Activated CD8-positive, alpha-beta T cell treated with anti-CD3 and anti-CD28 coated beads, Interleukin-2, amount 10 ng/mL, durations not matched to agents 7 days and 5 days (primary cell): ENCODE measurements around the gene CPNE4. TPM values are rescaled to one million over a fixed set of nuclear protein-coding genes. Genes with fewer than 3 reads are reported as not detected.

ENCODE experiments used
- ATAC-seq: fragments of 150-1000 bp; cut with Tn5 transposase; one replicate; pipeline ENCODE4 v1.10.0; 2021; ENCODE audit warnings: moderate library complexity
- CTCF ChIA-PET: fragments of 350-600 bp; sonication (Branson Sonifier 250); formaldehyde crosslinking; loops from one replicate; lab custom pipeline; 2021; ENCODE audit warnings: antibody characterized with exemption; lab: Charles Lee
- POLR2A ChIA-PET: fragments of 350-600 bp; sonication (Branson Sonifier 250); formaldehyde crosslinking; loops from one replicate; lab custom pipeline; 2021; ENCODE audit warnings: antibody characterized with exemption; lab: Charles Lee
- DNase-seq: peaks from one replicate; pipeline ENCODE4 v3.0.0-alpha.2; 2020
- H3K27ac Mint-ChIP-seq: one replicate; pipeline ENCODE4 v1.8.0; 2021; ENCODE audit warnings: mild to moderate bottlenecking, mixed read lengths
- H3K27me3 Mint-ChIP-seq: one replicate; pipeline ENCODE4 v1.8.0; 2021; ENCODE audit warnings: low read depth, mixed read lengths
- H3K36me3 Mint-ChIP-seq: one replicate; pipeline ENCODE4 v1.8.0; 2021; ENCODE audit warnings: low read depth, mixed read lengths
- H3K4me1 Mint-ChIP-seq: one replicate; pipeline ENCODE4 v1.8.0; 2021; ENCODE audit warnings: low read depth, mixed read lengths
- H3K4me3 Mint-ChIP-seq: one replicate; pipeline ENCODE4 v1.8.0; 2021; ENCODE audit warnings: mild to moderate bottlenecking, mixed read lengths
- H3K9me3 Mint-ChIP-seq: one replicate; pipeline ENCODE4 v1.8.0; 2022; ENCODE audit warnings: mixed read lengths; ENCODE audit not compliant: insufficient read depth
- total RNA-seq, 2 experiments: library from RNA; stranded (reverse); gene quantifications; one replicate each; pipeline ENCODE4 v1.2.3, GENCODE V29; 2021

CPNE4 gene
- total RNA-seq, 2 experiments from 2014 or later, result not detected

- no peak for DNase-seq
- Mint-ChIP-seq H3K9me3 (no peaks in the 10 kb centered on the region), H3K27ac (no peak overlapping the region), H3K36me3 (no peaks in the 10 kb centered on the region), H3K4me3 (no peak overlapping the region), H3K27me3 (peaks cover 2% of the 10 kb centered on the region), H3K4me1 (no peaks in the 10 kb centered on the region)
- no peak for ATAC-seq
- CTCF ChIA-PET, result no interaction called here
- POLR2A ChIA-PET, result no interaction called here
Measured at GRCh38 chr3:131630807-131631206, 404.0 kb downstream of the CPNE4 start.

GRCh38 chr3:131630097-131630496 lies 404.7 kb downstream of the CPNE4 start:
- H3K4me3 Mint-ChIP-seq, result no peak overlapping the region
- no peaks in the 10 kb centered on the region for H3K36me3 Mint-ChIP-seq
- H3K27ac Mint-ChIP-seq, result no peak overlapping the region
- CTCF ChIA-PET, result no interaction called here
- peaks cover 2% of the 10 kb centered on the region for H3K27me3 Mint-ChIP-seq
- H3K4me1 Mint-ChIP-seq, result no peaks in the 10 kb centered on the region
- no peak for DNase-seq
- POLR2A ChIA-PET, result no interaction called here
- no peaks in the 10 kb centered on the region for H3K9me3 Mint-ChIP-seq
- no peak for ATAC-seq

GRCh38 chr3:131623431-131623830 lies 411.4 kb downstream of the CPNE4 start:
- Mint-ChIP-seq H3K27ac (no peak overlapping the region), H3K4me3 (no peak overlapping the region), H3K9me3 (no peaks in the 10 kb centered on the region), H3K27me3 (peaks cover 6% of the 10 kb centered on the region), H3K4me1 (no peaks in the 10 kb centered on the region), H3K36me3 (no peaks in the 10 kb centered on the region)
- ATAC-seq (no peak), DNase-seq (no peak)
- ChIA-PET CTCF (no interaction called here), POLR2A (interaction anchor here (0.7 kb wide), 1 partner anchor 435 kb away, joined by 3 read pairs; no protein-coding TSS in a partner anchor)

- no peak for ATAC-seq
- POLR2A ChIA-PET, result no interaction called here
- CTCF ChIA-PET, result no interaction called here
Measured at GRCh38 chr3:131622726-131623125, 412.1 kb downstream of the CPNE4 start.

GRCh38 chr3:131620977-131621376 lies 413.8 kb downstream of the CPNE4 start:
- ChIA-PET POLR2A (no interaction called here), CTCF (no interaction called here)
- Mint-ChIP-seq H3K4me3 (no peak overlapping the region), H3K36me3 (no peaks in the 10 kb centered on the region), H3K9me3 (no peaks in the 10 kb centered on the region), H3K27me3 (peaks cover 10% of the 10 kb centered on the region), H3K4me1 (no peaks in the 10 kb centered on the region), H3K27ac (no peak overlapping the region)
- ATAC-seq, result no peak
- no peak for DNase-seq

More at GRCh38 chr3:131622726-131623125, 412.1 kb downstream of the CPNE4 start:
- Mint-ChIP-seq H3K9me3 (no peaks in the 10 kb centered on the region), H3K4me3 (no peak overlapping the region), H3K4me1 (no peaks in the 10 kb centered on the region), H3K36me3 (no peaks in the 10 kb centered on the region), H3K27ac (no peak overlapping the region), H3K27me3 (peaks cover 6% of the 10 kb centered on the region)
- DNase-seq, result no peak

- ChIA-PET CTCF (no interaction called here), POLR2A (no interaction called here)
- DNase-seq, result no peak
- no peaks in the 10 kb centered on the region for H3K9me3 Mint-ChIP-seq
- no peak overlapping the region for H3K4me3 Mint-ChIP-seq
- no peak overlapping the region for H3K27ac Mint-ChIP-seq
- H3K27me3 Mint-ChIP-seq, result peaks cover 10% of the 10 kb centered on the region
- ATAC-seq, result no peak
- no peaks in the 10 kb centered on the region for H3K36me3 Mint-ChIP-seq
- H3K4me1 Mint-ChIP-seq, result no peaks in the 10 kb centered on the region
Measured at GRCh38 chr3:131619821-131620220, 415.0 kb downstream of the CPNE4 start.

GRCh38 chr3:131616719-131617118 lies 418.1 kb downstream of the CPNE4 start:
- CTCF ChIA-PET, result no interaction called here
- H3K36me3 Mint-ChIP-seq, result no peaks in the 10 kb centered on the region

GRCh38 chr3:131612745-131613144 lies 422.1 kb downstream of the CPNE4 start:
- Mint-ChIP-seq H3K4me1 (no peaks in the 10 kb centered on the region), H3K36me3 (no peaks in the 10 kb centered on the region), H3K27ac (no peak overlapping the region), H3K9me3 (no peaks in the 10 kb centered on the region), H3K27me3 (peaks cover 12% of the 10 kb centered on the region), H3K4me3 (no peak overlapping the region)
- ChIA-PET CTCF (no interaction called here), POLR2A (no interaction called here)
- no peak for ATAC-seq
- no peak for DNase-seq

More at GRCh38 chr3:131616719-131617118, 418.1 kb downstream of the CPNE4 start:
- Mint-ChIP-seq H3K9me3 (no peaks in the 10 kb centered on the region), H3K4me3 (no peak overlapping the region), H3K4me1 (no peaks in the 10 kb centered on the region), H3K27ac (no peak overlapping the region), H3K27me3 (peaks cover 10% of the 10 kb centered on the region)
- POLR2A ChIA-PET, result no interaction called here
- DNase-seq (no peak), ATAC-seq (no peak)

- ChIA-PET CTCF (no interaction called here), POLR2A (no interaction called here)
- Mint-ChIP-seq H3K4me1 (no peaks in the 10 kb centered on the region), H3K4me3 (no peak overlapping the region), H3K36me3 (no peaks in the 10 kb centered on the region), H3K27me3 (peaks cover 6% of the 10 kb centered on the region), H3K9me3 (no peaks in the 10 kb centered on the region), H3K27ac (no peak overlapping the region)
- DNase-seq (no peak), ATAC-seq (no peak)
Measured at GRCh38 chr3:131610174-131610573, 424.6 kb downstream of the CPNE4 start.

GRCh38 chr3:131608741-131609140 lies 426.1 kb downstream of the CPNE4 start:
- no peak for DNase-seq
- H3K4me1 Mint-ChIP-seq, result no peaks in the 10 kb centered on the region
- H3K36me3 Mint-ChIP-seq, result no peaks in the 10 kb centered on the region
- no peaks in the 10 kb centered on the region for H3K9me3 Mint-ChIP-seq
- CTCF ChIA-PET, result no interaction called here
- ATAC-seq, result no peak
- peaks cover 9% of the 10 kb centered on the region for H3K27me3 Mint-ChIP-seq
- POLR2A ChIA-PET, result no interaction called here
- H3K4me3 Mint-ChIP-seq, result no peak overlapping the region
- no peak overlapping the region for H3K27ac Mint-ChIP-seq

- Mint-ChIP-seq H3K4me1 (no peaks in the 10 kb centered on the region), H3K4me3 (no peak overlapping the region), H3K36me3 (no peaks in the 10 kb centered on the region), H3K9me3 (no peaks in the 10 kb centered on the region), H3K27me3 (peaks cover 9% of the 10 kb centered on the region), H3K27ac (no peak overlapping the region)
- ATAC-seq (no peak), DNase-seq (no peak)
- POLR2A ChIA-PET, result no interaction called here
- CTCF ChIA-PET, result no interaction called here
Measured at GRCh38 chr3:131608296-131608695, 426.5 kb downstream of the CPNE4 start.

GRCh38 chr3:131605916-131606315 lies 428.9 kb downstream of the CPNE4 start:
- H3K36me3 Mint-ChIP-seq, result no peaks in the 10 kb centered on the region
- no peaks in the 10 kb centered on the region for H3K9me3 Mint-ChIP-seq
- ATAC-seq, result no peak
- no peak for DNase-seq
- H3K27me3 Mint-ChIP-seq, result peaks cover 13% of the 10 kb centered on the region
- H3K4me1 Mint-ChIP-seq, result no peaks in the 10 kb centered on the region
- no peak overlapping the region for H3K4me3 Mint-ChIP-seq
- H3K27ac Mint-ChIP-seq, result no peak overlapping the region
- ChIA-PET POLR2A (no interaction called here), CTCF (no interaction called here)
